Liver (tissue), 3 donors: ENCODE results near the gene APOL2.
"Not testable (repeated sequence)": the region's sequence is repeated elsewhere in the genome, so short reads cannot be mapped to it uniquely, and the experiment has no call there.

Source experiments
- GABPA ChIP-seq, 2 donors: IDR thresholded peaks in 1 of 2; conservative IDR thresholded peaks in 1 of 2; 2 replicates each; pipeline ENCODE4 v1.6.1; 2016; ENCODE audit warnings: antibody characterized with exemption in 2 of 2, mild to moderate bottlenecking in 1 of 2, moderate library complexity in 1 of 2
- JUND ChIP-seq, 2 donors: IDR thresholded peaks; 2 replicates each; pipeline ENCODE4 v1.6.1; 2016; ENCODE audit warnings: antibody characterized with exemption in 2 of 2
- RAD21 ChIP-seq, 2 donors: IDR thresholded peaks; 2 replicates each; pipeline ENCODE4 v1.6.1; 2016; ENCODE audit warnings: antibody characterized with exemption in 2 of 2, mild to moderate bottlenecking in 2 of 2
- TF ChIP-seq, protein P1 (sequence below): fragments of 150-350 bp; IDR thresholded peaks from 2 replicates; pipeline ENCODE4 v1.5.1; 2017; ENCODE audit warnings: improper control_type of control experiment, low read depth, low read length; ENCODE audit not compliant: missing input control
- TF ChIP-seq, protein P2 (sequence below): IDR thresholded peaks from 2 replicates; pipeline ENCODE4 v1.6.1; 2016; ENCODE audit warnings: antibody characterized with exemption
- donor health status: healthy.
- donor health status: healthy.

DNA sequence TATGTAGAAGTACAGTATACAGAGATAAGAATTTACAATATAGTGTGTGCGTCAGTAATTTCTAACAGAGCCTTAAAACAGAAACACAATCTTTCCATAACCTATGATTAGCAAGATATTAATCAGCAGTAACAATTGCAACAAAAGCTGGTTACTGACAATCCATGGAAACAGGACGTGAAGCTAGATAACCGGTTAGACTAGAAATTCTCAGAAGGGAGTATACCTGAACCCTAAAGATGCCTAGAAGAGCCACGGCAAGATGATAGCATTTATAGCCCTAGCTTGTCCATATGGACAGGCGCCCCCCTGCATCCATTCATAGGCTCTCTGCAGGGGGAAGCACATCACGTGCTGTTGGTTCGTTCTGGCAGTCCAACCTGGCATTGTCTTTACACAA, 35.9 kb downstream of the APOL2 start:
- not testable (repeated sequence) for TF ChIP-seq JUND (IDR thresholded peaks at IDR 0.05); GABPA (IDR thresholded peaks at IDR 0.05 in 1 of 2, conservative IDR thresholded peaks at IDR 0.05 in 1 of 2); RAD21 (IDR thresholded peaks at IDR 0.05)
- TF ChIP-seq, protein P1, sequence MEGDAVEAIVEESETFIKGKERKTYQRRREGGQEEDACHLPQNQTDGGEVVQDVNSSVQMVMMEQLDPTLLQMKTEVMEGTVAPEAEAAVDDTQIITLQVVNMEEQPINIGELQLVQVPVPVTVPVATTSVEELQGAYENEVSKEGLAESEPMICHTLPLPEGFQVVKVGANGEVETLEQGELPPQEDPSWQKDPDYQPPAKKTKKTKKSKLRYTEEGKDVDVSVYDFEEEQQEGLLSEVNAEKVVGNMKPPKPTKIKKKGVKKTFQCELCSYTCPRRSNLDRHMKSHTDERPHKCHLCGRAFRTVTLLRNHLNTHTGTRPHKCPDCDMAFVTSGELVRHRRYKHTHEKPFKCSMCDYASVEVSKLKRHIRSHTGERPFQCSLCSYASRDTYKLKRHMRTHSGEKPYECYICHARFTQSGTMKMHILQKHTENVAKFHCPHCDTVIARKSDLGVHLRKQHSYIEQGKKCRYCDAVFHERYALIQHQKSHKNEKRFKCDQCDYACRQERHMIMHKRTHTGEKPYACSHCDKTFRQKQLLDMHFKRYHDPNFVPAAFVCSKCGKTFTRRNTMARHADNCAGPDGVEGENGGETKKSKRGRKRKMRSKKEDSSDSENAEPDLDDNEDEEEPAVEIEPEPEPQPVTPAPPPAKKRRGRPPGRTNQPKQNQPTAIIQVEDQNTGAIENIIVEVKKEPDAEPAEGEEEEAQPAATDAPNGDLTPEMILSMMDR = not testable (repeated sequence)
- TF ChIP-seq, protein P2, sequence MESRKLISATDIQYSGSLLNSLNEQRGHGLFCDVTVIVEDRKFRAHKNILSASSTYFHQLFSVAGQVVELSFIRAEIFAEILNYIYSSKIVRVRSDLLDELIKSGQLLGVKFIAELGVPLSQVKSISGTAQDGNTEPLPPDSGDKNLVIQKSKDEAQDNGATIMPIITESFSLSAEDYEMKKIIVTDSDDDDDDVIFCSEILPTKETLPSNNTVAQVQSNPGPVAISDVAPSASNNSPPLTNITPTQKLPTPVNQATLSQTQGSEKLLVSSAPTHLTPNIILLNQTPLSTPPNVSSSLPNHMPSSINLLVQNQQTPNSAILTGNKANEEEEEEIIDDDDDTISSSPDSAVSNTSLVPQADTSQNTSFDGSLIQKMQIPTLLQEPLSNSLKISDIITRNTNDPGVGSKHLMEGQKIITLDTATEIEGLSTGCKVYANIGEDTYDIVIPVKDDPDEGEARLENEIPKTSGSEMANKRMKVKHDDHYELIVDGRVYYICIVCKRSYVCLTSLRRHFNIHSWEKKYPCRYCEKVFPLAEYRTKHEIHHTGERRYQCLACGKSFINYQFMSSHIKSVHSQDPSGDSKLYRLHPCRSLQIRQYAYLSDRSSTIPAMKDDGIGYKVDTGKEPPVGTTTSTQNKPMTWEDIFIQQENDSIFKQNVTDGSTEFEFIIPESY = not testable (repeated sequence)
